HG03354 (cell line): Measurements from ENCODE around the gene ANKLE2.

Experiments used
- ATAC-seq: cut with Tn5 transposase; IDR thresholded peaks from one replicate; pipeline ENCODE4 v1.9.1; 2021; ENCODE audit warnings: mild to moderate bottlenecking; ENCODE audit not compliant: unreplicated experiment, poor library complexity, severe bottlenecking

ANKLE2 gene

GRCh38 chr12:132724506-132725241 is 37.0 kb downstream of the ANKLE2 start:
- no peak for ATAC-seq

- no peak for ATAC-seq
These were observed 37.9 kb downstream of the ANKLE2 start for GRCh38 chr12:132723764-132724140.

GRCh38 chr12:132723015-132723763 is 38.4 kb downstream of the ANKLE2 start:
- no peak for ATAC-seq

GRCh38 chr12:132720606-132721345 is 40.9 kb downstream of the ANKLE2 start:
- ATAC-seq, result no peak

GRCh38 chr12:132719954-132720324 is 41.7 kb downstream of the ANKLE2 start:
- no peak for ATAC-seq

- ATAC-seq, result no peak
These were observed 42.3 kb downstream of the ANKLE2 start for GRCh38 chr12:132719141-132719953.

GRCh38 chr12:132718644-132719043 is 43.0 kb downstream of the ANKLE2 start:
- no peak for ATAC-seq

GRCh38 chr12:132717531-132718387 is 43.9 kb downstream of the ANKLE2 start:
- ATAC-seq, result no peak

- no peak for ATAC-seq
These were observed 44.6 kb downstream of the ANKLE2 start for GRCh38 chr12:132717011-132717410.

GRCh38 chr12:132716356-132716755 is 45.3 kb downstream of the ANKLE2 start:
- no peak for ATAC-seq

- ATAC-seq, result no peak
These were observed 45.8 kb downstream of the ANKLE2 start for GRCh38 chr12:132715874-132716273.

GRCh38 chr12:132713123-132713522 is 48.5 kb downstream of the ANKLE2 start:
- no peak for ATAC-seq

- peak; percentile 13 for ATAC-seq
These were observed 50.4 kb downstream of the ANKLE2 start for GRCh38 chr12:132711080-132711843.

- ATAC-seq, result peak; percentile 91
These were observed 51.1 kb downstream of the ANKLE2 start, which contains the start of gene PGAM5 for GRCh38 chr12:132710405-132711079. TSS of gene PGAM5 (plus strand) at chr12:132710842. CDS start at chr12:132710877, 35 bp downstream.

- ATAC-seq, result peak; percentile 40
These were observed 51.6 kb downstream of the ANKLE2 start for GRCh38 chr12:132710043-132710404.

GRCh38 chr12:132708150-132708549 is 53.5 kb downstream of the ANKLE2 start:
- no peak for ATAC-seq

GRCh38 chr12:132707241-132707640 is 54.4 kb downstream of the ANKLE2 start:
- no peak for ATAC-seq

GRCh38 chr12:132703641-132704040 is 58.0 kb downstream of the ANKLE2 start:
- no peak for ATAC-seq
